Hepatocyte (in vitro differentiated cells): ENCODE results near the gene BAHCC1. TPM values are rescaled to one million over a fixed set of nuclear protein-coding genes. Genes with fewer than 3 reads are reported as not detected.
A peak's percentile ranks its signal among the peaks of the same experiment; 100 is the strongest.

Source experiments
- DNase-seq: peaks from one replicate; pipeline ENCODE4 v3.0.0-alpha.2; 2016; ENCODE audit warnings: low spot score
- H2AFZ ChIP-seq: fragments of 200-600 bp; sonication (generic); 2 replicates; pipeline ENCODE4 v1.6.0; 2016; ENCODE audit warnings: antibody characterized with exemption, mild to moderate bottlenecking
- H3K27ac ChIP-seq: fragments of 200-600 bp; sonication (generic); 2 replicates; pipeline ENCODE4 v1.5.1; 2016; ENCODE audit warnings: mild to moderate bottlenecking
- H3K27me3 ChIP-seq: fragments of 200-600 bp; sonication (generic); 2 replicates; pipeline ENCODE4 v1.6.1; 2016
- H3K36me3 ChIP-seq: fragments of 200-600 bp; sonication (generic); replicated peaks from 2 replicates; pipeline ENCODE4 v1.5.1; 2016; ENCODE audit warnings: low read depth; ENCODE audit not compliant: insufficient read depth
- H3K4me1 ChIP-seq: fragments of 200-600 bp; sonication (generic); 2 replicates; pipeline ENCODE4 v1.5.1; 2016; ENCODE audit warnings: mild to moderate bottlenecking, moderate library complexity; ENCODE audit not compliant: insufficient read depth
- H3K4me2 ChIP-seq: fragments of 200-600 bp; sonication (generic); 2 replicates; pipeline ENCODE4 v1.6.0; 2016
- H3K4me3 ChIP-seq: fragments of 200-600 bp; sonication (generic); 2 replicates; pipeline ENCODE4 v1.5.1; 2016; ENCODE audit warnings: mild to moderate bottlenecking
- H3K79me2 ChIP-seq: fragments of 200-600 bp; sonication (generic); 2 replicates; pipeline ENCODE4 v1.6.0; 2017; ENCODE audit warnings: mild to moderate bottlenecking
- H3K9me2 ChIP-seq: fragments of 200-600 bp; sonication (generic); replicated peaks from 2 replicates; pipeline ENCODE4 v1.6.0; 2017; ENCODE audit warnings: mild to moderate bottlenecking; ENCODE audit not compliant: insufficient read depth
- H3K9me3 ChIP-seq: fragments of 200-600 bp; sonication (generic); 2 replicates; pipeline ENCODE4 v1.5.1; 2016; ENCODE audit warnings: low read depth, mild to moderate bottlenecking
- H4K20me1 ChIP-seq: fragments of 200-600 bp; sonication (generic); 2 replicates; pipeline ENCODE4 v1.6.0; 2016; ENCODE audit warnings: mild to moderate bottlenecking; ENCODE audit not compliant: insufficient read depth, poor library complexity, severe bottlenecking
- CTCF ChIP-seq: fragments of 200-600 bp; sonication (generic); IDR thresholded peaks from 2 replicates; pipeline ENCODE4 v1.5.1; 2016; ENCODE audit warnings: antibody characterized with exemption, mild to moderate bottlenecking; ENCODE audit not compliant: poor library complexity
- EZH2 ChIP-seq: fragments of 200-600 bp; sonication (generic); IDR thresholded peaks from 2 replicates; pipeline ENCODE4 v1.6.1; 2016; ENCODE audit warnings: antibody characterized with exemption, mild to moderate bottlenecking, borderline replicate concordance
- EZH2phosphoT487 ChIP-seq: fragments of 200-600 bp; sonication (generic); IDR thresholded peaks from one replicate; pipeline ENCODE4 v1.6.1; 2018; ENCODE audit warnings: antibody characterized with exemption, mild to moderate bottlenecking, low read depth, moderate library complexity; ENCODE audit not compliant: unreplicated experiment, severe bottlenecking
- WGBS: methylation state at CpG from one replicate; pipeline ENCODE4 v1.1.6; 2016; ENCODE audit warnings: low lambda C conversion rate; ENCODE audit errors: missing lambda C conversion rate; 5-methylcytosine and 5-hydroxymethylcytosine counted together
- polyA plus RNA-seq: library from polyadenylated mRNA; unstranded; fragments of >200 nt; fragmentation: Nextera tagmentation; extraction: Ambion mirVana; gene quantifications from 2 replicates; pipeline ENCODE4 v1.2.1, GENCODE V29; 2016
- total RNA-seq: library from RNA; depleted of rRNA; stranded (reverse); fragments of >200 nt; gene quantifications from 2 replicates; pipeline ENCODE4 v1.2.3, GENCODE V29; 2014

The BAHCC1 gene
- total and polyA plus RNA-seq, 2 experiments from 2014 or later: 6.4 to 6.6 TPM

- no peaks in the 10 kb centered on the region for H3K36me3 ChIP-seq
- H3K27me3 ChIP-seq: no peaks in the 10 kb centered on the region
- 81% methylated on average over 28 of the region's 28 CpGs for WGBS
- peak overlapping the region; percentile 72 for H3K27ac ChIP-seq
- peaks cover 11% of the 10 kb centered on the region for H3K4me1 ChIP-seq
- peak; percentile 32 for TF ChIP-seq CTCF
- no peak for TF ChIP-seq EZH2phosphoT487
- DNase-seq: peak; percentile 42
- no peaks in the 10 kb centered on the region for H3K9me3 ChIP-seq
- no peaks in the 10 kb centered on the region for H3K79me2 ChIP-seq
- no peaks in the 10 kb centered on the region for H3K9me2 ChIP-seq
- no peaks in the 10 kb centered on the region for H4K20me1 ChIP-seq
- H3K4me2 ChIP-seq: peak overlapping the region; percentile 56
- no peak overlapping the region for H3K4me3 ChIP-seq
- H2AFZ ChIP-seq: no peak overlapping the region
Measured at GRCh38 chr17:81471818-81472456, 76.7 kb downstream of the BAHCC1 start.

- Histone ChIP-seq H2AFZ (no peak overlapping the region), H3K4me3 (no peak overlapping the region), H3K4me2 (no peak overlapping the region), H3K9me3 (no peaks in the 10 kb centered on the region), H3K27me3 (no peaks in the 10 kb centered on the region), H3K36me3 (no peaks in the 10 kb centered on the region), H4K20me1 (no peaks in the 10 kb centered on the region), H3K9me2 (no peaks in the 10 kb centered on the region), H3K79me2 (no peaks in the 10 kb centered on the region), H3K27ac (no peak overlapping the region), H3K4me1 (peaks cover 11% of the 10 kb centered on the region)
- no peak for DNase-seq
- WGBS: 91% methylated on average over 7 of the region's 8 CpGs
- TF ChIP-seq EZH2 (no peak), CTCF (no peak), EZH2phosphoT487 (no peak)
Measured at GRCh38 chr17:81473019-81473418, 77.8 kb downstream of the BAHCC1 start.

- H3K27ac ChIP-seq: no peak overlapping the region
- no peaks in the 10 kb centered on the region for H3K27me3 ChIP-seq
- DNase-seq: no peak
- H3K4me1 ChIP-seq: peaks cover 11% of the 10 kb centered on the region
- H3K79me2 ChIP-seq: no peaks in the 10 kb centered on the region
- H3K4me3 ChIP-seq: no peak overlapping the region
- WGBS: 83% methylated on average over 16 of the region's 16 CpGs
- H3K9me2 ChIP-seq: no peaks in the 10 kb centered on the region
- no peaks in the 10 kb centered on the region for H3K36me3 ChIP-seq
- H2AFZ ChIP-seq: no peak overlapping the region
- H4K20me1 ChIP-seq: no peaks in the 10 kb centered on the region
- H3K9me3 ChIP-seq: no peaks in the 10 kb centered on the region
- no peak overlapping the region for H3K4me2 ChIP-seq
- TF ChIP-seq CTCF: no peak
- no peak for TF ChIP-seq EZH2phosphoT487
- TF ChIP-seq EZH2: no peak
Measured at GRCh38 chr17:81474958-81475357, 79.7 kb downstream of the BAHCC1 start.

- no peak for DNase-seq
- Histone ChIP-seq H3K36me3 (no peaks in the 10 kb centered on the region), H2AFZ (no peak overlapping the region), H3K4me1 (peaks cover 6% of the 10 kb centered on the region), H3K4me3 (no peak overlapping the region), H3K9me3 (no peaks in the 10 kb centered on the region), H3K27me3 (no peaks in the 10 kb centered on the region), H3K9me2 (no peaks in the 10 kb centered on the region), H3K79me2 (no peaks in the 10 kb centered on the region), H3K27ac (no peak overlapping the region), H3K4me2 (no peak overlapping the region), H4K20me1 (no peaks in the 10 kb centered on the region)
- WGBS: 95% methylated on average over 7 of the region's 7 CpGs
- TF ChIP-seq CTCF (no peak), EZH2 (no peak), EZH2phosphoT487 (no peak)
Measured at GRCh38 chr17:81476097-81476496, 80.8 kb downstream of the BAHCC1 start.
